ENCODE results near the gene SH2D4B. TPM values are rescaled to one million over a fixed set of nuclear protein-coding genes. Genes with fewer than 3 reads are reported as not detected.

Gene SH2D4B
- total and polyA plus RNA-seq, 10 of the 15 experiments (the other 5 are each of a cell fraction or from before 2014, with no cell fraction given), result 0.04 to 0.21 (median 0.13) TPM; not detected in 5

DNA sequence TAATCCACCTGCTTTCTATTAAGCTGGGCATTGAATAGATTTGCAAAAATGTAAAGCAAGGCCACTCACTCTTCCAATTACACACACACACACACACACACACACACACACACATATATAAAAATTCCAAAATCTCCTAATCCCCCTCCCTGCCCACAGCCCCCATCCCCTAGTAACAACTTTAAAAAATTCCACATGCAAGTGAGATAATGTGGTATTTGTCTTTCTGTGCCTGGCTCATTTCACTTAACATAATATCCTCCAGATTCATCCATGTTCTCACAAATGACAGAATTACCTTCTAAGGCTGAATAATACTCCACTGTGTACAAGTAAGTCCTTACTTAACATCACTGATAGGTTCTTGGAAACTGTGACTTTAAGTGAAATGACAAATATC is 24.2 kb downstream of the SH2D4B start:
- DNase-seq (ENCODE audit: low read depth, low spot score), result no peak
- no peaks in the 10 kb centered on the region for H4K20me1 ChIP-seq (ENCODE audit: control insufficient read depth, insufficient read depth)
- CTCF ChIA-PET, result interaction anchor here (1.8 kb wide), 1 partner anchor 9 kb away, joined by 3 read pairs; no protein-coding TSS in a partner anchor
- FAIRE-seq, result no peak
- no peak for ATAC-seq
- H3K9me3 ChIP-seq (replicated peaks; ENCODE audit: control insufficient read depth, insufficient read depth, low read length), result no peaks in the 10 kb centered on the region
- H2AFZ ChIP-seq (ENCODE audit: control insufficient read depth, low read depth, low read length), result no peak overlapping the region
- SMC1A ChIA-PET (ENCODE audit: uncharacterized antibody, unreplicated experiment), result interaction anchor here (1.9 kb wide), 1 partner anchor 22 kb away, joined by 4 read pairs; no protein-coding TSS in a partner anchor
- no peaks in the 10 kb centered on the region for H3K79me2 ChIP-seq (ENCODE audit: control insufficient read depth, insufficient read depth, low read length)
- intact Hi-C loops (cut with micrococcal nuclease; ENCODE audit: unreplicated experiment) (no loop called here), in situ Hi-C loops (cut with MboI) (no loop called here)
- POLR2A ChIA-PET, result no interaction called here
- RAD21 ChIA-PET (ENCODE audit: unreplicated experiment), result no interaction called here
- no peaks in the 10 kb centered on the region for H3K36me3 ChIP-seq (ENCODE audit: control insufficient read depth in 2 of 2, insufficient read depth in 2 of 2, low read length in 1 of 2)
- H3K27ac ChIP-seq (ENCODE audit: control insufficient read depth, insufficient read depth), result no peak overlapping the region
- no peak overlapping the region for H3K4me3 ChIP-seq
- H3K9ac ChIP-seq (ENCODE audit: control insufficient read depth, insufficient read depth, low read length), result no peak overlapping the region
- no peak overlapping the region for H3K4me2 ChIP-seq (ENCODE audit: control insufficient read depth, insufficient read depth)
- no TSS peak for BruUV-seq (replicated peaks)
- H3K27me3 ChIP-seq (replicated peaks in 1 of 2; ENCODE audit: control insufficient read depth in 2 of 2, insufficient read depth in 2 of 2, low read length in 1 of 2), result no peaks in the 10 kb centered on the region; a peak in 1 of 4 replicates
- H3K4me1 ChIP-seq (ENCODE audit: control insufficient read depth, insufficient read depth, low read length), result no peaks in the 10 kb centered on the region
- TF ChIP-seq CUX1 (IDR thresholded peaks at IDR 0.05; ENCODE audit: insufficient replicate concordance, low read depth, low read length) (no peak), NKRF (conservative IDR thresholded peaks at IDR 0.05) (no peak), EZH2 (IDR thresholded peaks at IDR 0.05; ENCODE audit: borderline replicate concordance, control insufficient read depth, low read depth, low read length) (no peak), PAX5 (IDR thresholded peaks at IDR 0.05; ENCODE audit: borderline replicate concordance, low read depth, low read length) (no peak), ZBTB33 (IDR thresholded peaks at IDR 0.05) (no peak), GATAD2B (conservative IDR thresholded peaks at IDR 0.05; ENCODE audit: low read depth) (no peak), FOXM1 (IDR thresholded peaks at IDR 0.05; ENCODE audit: low read depth, low read length) (no peak), SMAD5 (IDR thresholded peaks at IDR 0.05; ENCODE audit: low read depth) (no peak)
- TF ChIP-seq, protein P1, sequence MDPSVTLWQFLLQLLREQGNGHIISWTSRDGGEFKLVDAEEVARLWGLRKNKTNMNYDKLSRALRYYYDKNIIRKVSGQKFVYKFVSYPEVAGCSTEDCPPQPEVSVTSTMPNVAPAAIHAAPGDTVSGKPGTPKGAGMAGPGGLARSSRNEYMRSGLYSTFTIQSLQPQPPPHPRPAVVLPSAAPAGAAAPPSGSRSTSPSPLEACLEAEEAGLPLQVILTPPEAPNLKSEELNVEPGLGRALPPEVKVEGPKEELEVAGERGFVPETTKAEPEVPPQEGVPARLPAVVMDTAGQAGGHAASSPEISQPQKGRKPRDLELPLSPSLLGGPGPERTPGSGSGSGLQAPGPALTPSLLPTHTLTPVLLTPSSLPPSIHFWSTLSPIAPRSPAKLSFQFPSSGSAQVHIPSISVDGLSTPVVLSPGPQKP (IDR thresholded peaks at IDR 0.05; ENCODE audit: low read depth, low read length), result no peak
- TF ChIP-seq, protein P2, sequence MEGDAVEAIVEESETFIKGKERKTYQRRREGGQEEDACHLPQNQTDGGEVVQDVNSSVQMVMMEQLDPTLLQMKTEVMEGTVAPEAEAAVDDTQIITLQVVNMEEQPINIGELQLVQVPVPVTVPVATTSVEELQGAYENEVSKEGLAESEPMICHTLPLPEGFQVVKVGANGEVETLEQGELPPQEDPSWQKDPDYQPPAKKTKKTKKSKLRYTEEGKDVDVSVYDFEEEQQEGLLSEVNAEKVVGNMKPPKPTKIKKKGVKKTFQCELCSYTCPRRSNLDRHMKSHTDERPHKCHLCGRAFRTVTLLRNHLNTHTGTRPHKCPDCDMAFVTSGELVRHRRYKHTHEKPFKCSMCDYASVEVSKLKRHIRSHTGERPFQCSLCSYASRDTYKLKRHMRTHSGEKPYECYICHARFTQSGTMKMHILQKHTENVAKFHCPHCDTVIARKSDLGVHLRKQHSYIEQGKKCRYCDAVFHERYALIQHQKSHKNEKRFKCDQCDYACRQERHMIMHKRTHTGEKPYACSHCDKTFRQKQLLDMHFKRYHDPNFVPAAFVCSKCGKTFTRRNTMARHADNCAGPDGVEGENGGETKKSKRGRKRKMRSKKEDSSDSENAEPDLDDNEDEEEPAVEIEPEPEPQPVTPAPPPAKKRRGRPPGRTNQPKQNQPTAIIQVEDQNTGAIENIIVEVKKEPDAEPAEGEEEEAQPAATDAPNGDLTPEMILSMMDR (IDR thresholded peaks at IDR 0.05 in 2 of 3, conservative IDR thresholded peaks at IDR 0.05 in 1 of 3; ENCODE audit: control insufficient read depth in 2 of 3, extremely low read depth in 1 of 3, insufficient read depth in 1 of 3, low read depth in 3 of 3, low read length in 3 of 3), result no peak
